GM19035 (cell line): ENCODE data around the gene PEX11G.
"Not testable (repeated sequence)": the region's sequence is repeated elsewhere in the genome, so short reads cannot be mapped to it uniquely, and the experiment has no call there.

Source experiments
- ATAC-seq: cut with Tn5 transposase; IDR thresholded peaks from one replicate; pipeline ENCODE4 v1.9.1; 2021; ENCODE audit not compliant: unreplicated experiment

The PEX11G gene

GRCh38 chr19:7441468-7442146 is 47.2 kb downstream of the PEX11G start:
- ATAC-seq, result no peak

- no peak for ATAC-seq
Observed at GRCh38 chr19:7440188-7440975, 48.5 kb downstream of the PEX11G start.

GRCh38 chr19:7435586-7435985 is 53.2 kb downstream of the PEX11G start:
- no peak for ATAC-seq

- ATAC-seq, result no peak
Observed at GRCh38 chr19:7434391-7434790, 54.4 kb downstream of the PEX11G start.

- ATAC-seq, result not testable (repeated sequence)
Observed at GRCh38 chr19:7433456-7433855, 55.4 kb downstream of the PEX11G start.

GRCh38 chr19:7429638-7430282 is 59.1 kb downstream of the PEX11G start:
- ATAC-seq, result no peak

- ATAC-seq, result no peak
Observed at GRCh38 chr19:7428651-7429113, 60.2 kb downstream of the PEX11G start.

GRCh38 chr19:7427944-7428343 is 60.9 kb downstream of the PEX11G start:
- no peak for ATAC-seq

GRCh38 chr19:7426986-7427385 is 61.8 kb downstream of the PEX11G start:
- ATAC-seq, result no peak
